ENCODE data around the gene SAMSN1. TPM values are rescaled to one million over a fixed set of nuclear protein-coding genes. Genes with fewer than 3 reads are reported as not detected.
"Not testable (repeated sequence)": the region's sequence is repeated elsewhere in the genome, so short reads cannot be mapped to it uniquely, and the experiment has no call there.

Gene SAMSN1
- total RNA-seq, 4 donors from 2014 or later, result 1.3 to 7.4 (median 1.9) TPM

GRCh38 chr21:14522736-14523135, 23.4 kb downstream of the SAMSN1 start:
- intact Hi-C loops (cut with DNase I), result no loop called here
- H3K9me3 ChIP-seq, result no peaks in the 10 kb centered on the region
- peaks cover 4 to 7% of the 10 kb centered on the region in 2 donors for H3K4me1 ChIP-seq
- H3K27ac ChIP-seq, result no peak overlapping the region
- TF ChIP-seq POLR2A (IDR thresholded peaks at IDR 0.05), result no peak
- TF ChIP-seq CTCF (IDR thresholded peaks at IDR 0.05), result no peak
- H3K27me3 ChIP-seq, result no peaks in the 10 kb centered on the region
- WGBS, 2 donors, result 69 to 87% methylated on average over 2 of the region's 2 CpGs
- DNase-seq, result no peak
- H3K36me3 ChIP-seq, result no peaks in the 10 kb centered on the region
- no peak overlapping the region for H3K4me3 ChIP-seq (replicated peaks in 1 of 3)

- H3K27ac ChIP-seq, result no peak overlapping the region
- H3K9me3 ChIP-seq, result no peaks in the 10 kb centered on the region
- H3K36me3 ChIP-seq, result no peaks in the 10 kb centered on the region
- TF ChIP-seq POLR2A (IDR thresholded peaks at IDR 0.05), result no peak
- no peak for TF ChIP-seq CTCF (IDR thresholded peaks at IDR 0.05)
- peaks cover 5 to 7% of the 10 kb centered on the region in 2 donors for H3K4me1 ChIP-seq
- H3K27me3 ChIP-seq, result no peaks in the 10 kb centered on the region
- 68 to 70% methylated on average over 7 of the region's 7 CpGs for WGBS, 2 donors
- intact Hi-C loops (cut with DNase I), result no loop called here
- H3K4me3 ChIP-seq (replicated peaks in 1 of 3), result no peak overlapping the region
- no peak for DNase-seq
Observed at GRCh38 chr21:14520535-14520934, 25.6 kb downstream of the SAMSN1 start.

- no peaks in the 10 kb centered on the region for H3K9me3 ChIP-seq
- intact Hi-C loops (cut with DNase I), result no loop called here
- DNase-seq, result no peak
- peaks cover 5 to 7% of the 10 kb centered on the region in 2 donors for H3K4me1 ChIP-seq
- 94 to 96% methylated on average over 1 of the region's 1 CpG for WGBS, 2 donors
- TF ChIP-seq POLR2A (IDR thresholded peaks at IDR 0.05) (no peak), CTCF (IDR thresholded peaks at IDR 0.05) (no peak)
- H3K27ac ChIP-seq, result no peak overlapping the region
- H3K36me3 ChIP-seq, result no peaks in the 10 kb centered on the region
- H3K27me3 ChIP-seq, result no peaks in the 10 kb centered on the region
- H3K4me3 ChIP-seq (replicated peaks in 1 of 3), result no peak overlapping the region
Observed at GRCh38 chr21:14519000-14519399, 27.1 kb downstream of the SAMSN1 start.

- intact Hi-C loops (cut with DNase I), result no loop called here
- WGBS, 2 donors, result 94 to 100% methylated on average over 1 of the region's 1 CpG
- no peak for TF ChIP-seq POLR2A (IDR thresholded peaks at IDR 0.05)
- no peak for TF ChIP-seq CTCF (IDR thresholded peaks at IDR 0.05)
- H3K27ac ChIP-seq, result no peak overlapping the region
- H3K9me3 ChIP-seq, result no peaks in the 10 kb centered on the region
- no peak for DNase-seq
- no peak overlapping the region for H3K4me3 ChIP-seq (replicated peaks in 1 of 3)
- no peaks in the 10 kb centered on the region for H3K27me3 ChIP-seq
- no peaks in the 10 kb centered on the region for H3K36me3 ChIP-seq
- peaks cover 5 to 7% of the 10 kb centered on the region in 2 donors for H3K4me1 ChIP-seq
Observed at GRCh38 chr21:14513804-14514203, 32.3 kb downstream of the SAMSN1 start.

GRCh38 chr21:14506859-14507457, 39.2 kb downstream of the SAMSN1 start:
- H3K27ac ChIP-seq; intact Hi-C loops (cut with DNase I); H3K36me3 ChIP-seq: not testable (repeated sequence)

More at GRCh38 chr21:14506859-14507457, 39.2 kb downstream of the SAMSN1 start:
- not testable (repeated sequence) for H3K9me3 ChIP-seq; H3K4me1 ChIP-seq; DNase-seq; H3K27me3 ChIP-seq; H3K4me3 ChIP-seq (replicated peaks in 1 of 3)
- WGBS, 2 donors, result 91 to 96% methylated on average over 2 of the region's 2 CpGs
